Jurkat, Clone E6-1 (cell line): ENCODE results near the gene TEDC1.
A peak's percentile ranks its signal among the peaks of the same experiment; 100 is the strongest.

Experiments
- DNase-seq: peaks from one replicate; pipeline ENCODE4 v3.0.0-alpha.2; 2011; ENCODE audit warnings: low read depth, low spot score
- H3K4me3 ChIP-seq: 2 replicates; pipeline ENCODE4 v1.5.1; 2011; ENCODE audit warnings: mild to moderate bottlenecking, low read length, control low read depth, moderate library complexity

TEDC1 gene

DNA sequence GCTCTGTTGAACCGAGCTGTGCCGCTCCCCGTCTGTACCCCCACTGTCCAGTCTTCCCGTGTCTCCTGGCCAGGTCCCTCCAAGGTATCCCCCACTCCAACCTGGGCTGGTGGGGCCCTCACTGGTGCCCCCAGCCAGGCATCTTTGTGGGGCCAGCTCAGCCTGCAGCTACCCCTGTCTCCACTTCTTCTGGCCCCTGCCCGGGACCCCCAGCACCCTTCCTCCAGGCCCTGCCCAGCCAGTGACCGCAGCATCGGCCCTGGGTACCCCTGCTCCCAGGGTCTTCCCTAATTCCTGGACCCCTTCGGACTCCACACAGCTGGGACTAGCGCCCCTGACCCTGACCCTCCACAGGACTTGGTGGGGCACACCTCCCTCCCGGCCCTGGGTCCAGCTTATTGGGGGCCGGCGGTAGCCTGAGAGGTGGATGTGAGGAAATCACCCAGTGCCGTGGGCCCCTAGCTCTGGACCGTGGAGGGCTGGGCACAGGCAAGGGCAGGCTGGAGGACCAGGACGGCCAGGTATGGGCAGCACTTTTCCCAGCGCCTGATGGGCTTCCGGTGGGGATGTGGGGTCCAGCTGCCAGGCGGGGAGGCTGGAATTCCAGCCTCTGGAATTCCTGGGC, 8.4 kb upstream of the TEDC1 start:
- H3K4me3 ChIP-seq: no peak overlapping the region
- DNase-seq: no peak

DNA sequence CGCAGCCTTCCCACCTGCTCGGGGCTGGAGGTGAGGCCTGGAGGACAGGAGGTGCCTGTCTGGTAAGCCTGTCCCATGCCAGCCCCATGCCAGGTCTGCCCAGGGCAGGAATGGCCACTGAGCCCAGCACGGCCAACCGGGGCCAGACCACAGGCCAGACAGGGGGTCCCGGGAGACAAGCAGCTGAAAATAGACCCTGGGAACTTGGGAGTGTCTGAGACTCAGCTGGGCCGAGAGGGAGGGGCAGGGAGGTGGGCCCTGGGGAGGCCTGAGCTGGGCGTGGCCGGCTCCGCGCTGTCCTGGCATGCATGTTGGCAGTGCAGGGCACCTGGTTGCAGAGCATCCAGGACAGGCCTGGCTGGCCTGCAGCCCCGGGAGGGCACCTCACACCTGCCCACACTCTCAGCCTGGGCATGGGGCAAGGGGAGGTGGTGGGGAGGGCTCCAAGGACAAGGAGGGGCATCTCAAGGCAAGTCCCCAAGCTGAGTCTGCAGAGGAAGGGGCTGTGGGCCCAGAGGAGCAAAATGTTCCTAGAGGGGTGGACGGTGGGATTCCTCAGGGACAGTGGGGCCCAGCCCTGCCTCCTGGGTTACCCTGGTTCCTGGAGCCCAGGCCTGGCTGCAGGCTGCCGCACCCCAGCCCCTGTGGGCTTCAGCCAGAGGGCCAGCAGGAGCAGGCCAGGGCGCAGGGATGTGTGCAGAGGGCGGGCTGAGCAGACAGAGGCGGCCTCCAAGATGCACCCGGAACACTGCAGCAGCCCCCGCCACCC, 7.6 kb upstream of the TEDC1 start:
- no peak overlapping the region for H3K4me3 ChIP-seq
- no peak for DNase-seq

DNA sequence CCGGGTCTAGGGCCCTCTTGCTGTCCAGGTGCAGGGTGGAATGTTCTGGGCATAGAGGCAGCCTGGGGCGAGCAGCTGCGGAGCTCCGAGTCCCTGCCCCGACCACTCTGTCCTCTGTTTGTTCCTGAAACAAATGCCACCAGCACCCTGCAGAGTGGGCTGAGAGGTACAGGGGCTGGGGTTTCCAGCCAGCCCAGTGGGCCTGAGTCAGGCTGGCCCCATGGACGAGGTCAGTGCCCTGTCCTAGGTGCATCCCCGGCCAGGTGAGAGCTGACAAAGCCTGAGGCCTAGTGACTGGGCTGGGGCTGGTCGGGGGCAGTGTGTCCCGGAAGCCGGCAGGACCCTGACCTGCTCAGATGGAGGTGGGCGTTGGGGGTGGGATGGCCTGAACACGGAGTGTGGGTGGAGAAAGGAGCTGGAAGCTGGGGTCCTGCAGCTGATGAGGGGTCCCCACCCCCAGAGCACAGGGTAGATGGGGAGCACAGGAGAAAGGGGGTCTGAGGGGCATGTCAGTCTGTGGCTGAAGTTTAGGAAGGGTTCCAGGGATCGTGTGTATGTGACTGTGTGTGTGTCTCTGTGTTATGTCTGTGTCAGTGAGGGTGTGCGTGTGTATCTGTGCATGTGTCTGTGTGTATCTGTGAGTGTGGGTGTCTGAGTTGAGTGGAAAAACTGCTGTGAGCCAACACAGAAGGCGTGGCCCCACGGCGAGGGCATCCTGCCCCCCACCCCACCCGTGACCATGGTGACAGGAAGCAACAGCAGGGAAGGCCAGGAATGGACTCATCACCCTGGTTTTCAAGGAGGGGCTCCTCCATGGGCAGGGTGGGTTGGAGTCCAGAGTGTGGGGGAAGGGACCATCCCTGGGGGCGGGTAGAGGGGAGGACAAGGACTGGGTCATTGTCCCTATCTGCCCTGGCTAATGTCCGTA, 6.7 kb upstream of the TEDC1 start:
- DNase-seq: no peak
- no peak overlapping the region for H3K4me3 ChIP-seq

DNA sequence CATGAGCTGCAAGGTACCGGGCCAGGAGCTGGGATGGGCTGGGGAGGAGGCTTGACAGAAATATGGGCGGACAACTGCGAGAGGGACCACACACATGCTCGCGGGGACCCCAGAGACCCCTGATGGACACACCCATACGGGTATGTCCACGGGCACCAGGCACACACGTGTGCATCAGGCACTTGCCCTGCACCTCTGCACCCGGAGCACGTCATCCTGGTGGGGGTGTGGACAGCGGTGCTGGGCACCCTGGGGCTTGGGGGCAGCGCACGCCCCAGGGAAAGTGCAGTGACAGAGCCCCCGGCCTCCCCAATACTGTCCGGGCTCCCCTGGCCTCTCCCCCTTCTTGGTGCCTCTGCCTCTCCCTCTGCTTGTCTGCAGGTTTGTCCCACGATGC, 6.1 kb upstream of the TEDC1 start:
- DNase-seq: no peak
- H3K4me3 ChIP-seq: no peak overlapping the region

DNA sequence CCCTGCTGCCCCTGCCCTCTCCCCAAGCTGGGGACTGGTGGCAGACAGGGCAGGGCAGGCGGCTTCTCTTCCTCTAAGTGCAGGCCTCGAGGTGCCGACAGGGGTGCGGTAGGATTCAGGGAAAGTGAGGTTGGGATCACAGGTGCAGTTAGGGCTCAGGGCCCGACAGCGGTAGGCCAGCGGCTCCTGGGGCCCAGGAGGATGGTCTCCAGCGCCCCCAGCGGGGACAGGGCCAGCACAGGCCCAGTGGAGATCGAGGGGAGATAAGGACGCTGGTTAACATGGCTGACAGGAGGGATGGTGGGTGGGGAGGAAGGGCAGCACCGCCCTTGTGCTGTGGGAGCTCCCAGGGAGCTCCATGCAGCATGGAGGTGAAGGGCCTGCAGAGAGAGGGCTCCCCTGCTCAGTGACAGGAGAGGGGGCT, 5.3 kb upstream of the TEDC1 start:
- no peak overlapping the region for H3K4me3 ChIP-seq
- no peak for DNase-seq

DNA sequence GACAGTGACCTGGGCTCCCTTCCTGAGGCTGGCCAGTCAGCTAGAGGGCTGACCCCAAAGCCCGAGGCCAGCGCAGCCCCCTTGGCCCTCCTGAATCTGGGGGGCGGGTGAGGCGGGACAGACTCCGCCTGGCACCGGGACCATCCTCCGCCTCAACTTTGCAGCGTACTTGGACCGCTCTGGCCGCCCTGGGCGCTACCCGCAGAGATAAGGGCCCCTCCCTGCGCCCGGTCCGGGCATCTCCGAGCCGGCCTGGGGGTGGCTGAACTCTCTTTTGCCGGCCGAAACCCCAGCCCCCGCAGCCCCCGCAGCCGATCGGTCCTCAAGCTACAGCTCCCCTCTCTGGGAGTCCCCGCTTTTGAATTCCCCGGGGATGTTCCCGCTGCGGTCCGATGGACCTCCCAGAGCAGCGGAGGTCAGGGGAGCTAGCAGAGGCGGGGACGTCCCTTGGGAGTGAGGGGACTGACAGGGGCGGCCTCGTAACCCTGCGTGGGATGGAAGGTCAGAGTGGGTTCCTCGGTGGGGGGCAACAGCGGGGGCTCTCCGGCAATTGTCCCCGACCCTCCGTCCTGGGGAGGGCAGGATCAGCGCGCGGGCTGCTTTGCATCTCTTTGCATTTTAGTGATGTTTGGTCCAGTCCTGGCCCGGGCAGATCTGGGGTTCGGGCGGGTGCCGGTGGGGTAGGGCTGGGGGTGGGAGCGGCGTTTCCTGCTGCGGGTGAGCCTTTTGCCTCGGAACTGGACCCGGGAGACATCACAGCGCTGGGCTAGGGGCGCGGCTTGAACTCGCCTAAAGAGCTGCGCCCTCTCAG, 4.7 kb upstream of the TEDC1 start, which contains the start of gene CRIP1:
TSS of gene CRIP1 (plus strand) at position 724 of the 811 bp plus-strand sequence. CDS start 374 bp downstream, outside the sequence.
- H3K4me3 ChIP-seq: peak within 1 kb of the TSS; percentile 67

DNA sequence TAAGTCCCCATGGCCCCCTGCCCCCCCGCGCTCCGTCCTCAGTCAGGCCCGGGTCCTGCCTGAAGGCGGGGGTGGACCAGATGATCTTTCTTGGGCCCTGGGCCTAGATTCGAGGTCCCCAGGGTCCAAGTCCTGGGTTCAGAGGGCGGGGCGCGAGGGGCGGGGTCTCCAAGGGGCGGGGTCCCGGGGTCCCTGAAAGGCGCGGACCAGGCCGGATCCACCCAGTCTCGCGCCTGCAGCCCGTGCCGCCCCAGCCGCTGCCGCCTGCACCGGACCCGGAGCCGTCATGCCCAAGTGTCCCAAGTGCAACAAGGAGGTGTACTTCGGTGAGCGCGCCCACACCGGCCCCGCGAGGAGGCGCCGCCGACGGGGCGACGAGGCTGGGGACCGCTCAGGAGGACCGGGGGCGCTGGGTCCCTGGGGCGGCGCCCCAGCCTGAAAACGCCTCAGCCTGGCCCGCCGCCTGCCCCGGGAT, 4.0 kb upstream of the TEDC1 start:
- H3K4me3 ChIP-seq: peak overlapping the region; percentile 67
- no peak for DNase-seq

More for the DNA sequence above, 4.7 kb upstream of the TEDC1 start, which contains the start of gene CRIP1:
- no peak for DNase-seq

DNA sequence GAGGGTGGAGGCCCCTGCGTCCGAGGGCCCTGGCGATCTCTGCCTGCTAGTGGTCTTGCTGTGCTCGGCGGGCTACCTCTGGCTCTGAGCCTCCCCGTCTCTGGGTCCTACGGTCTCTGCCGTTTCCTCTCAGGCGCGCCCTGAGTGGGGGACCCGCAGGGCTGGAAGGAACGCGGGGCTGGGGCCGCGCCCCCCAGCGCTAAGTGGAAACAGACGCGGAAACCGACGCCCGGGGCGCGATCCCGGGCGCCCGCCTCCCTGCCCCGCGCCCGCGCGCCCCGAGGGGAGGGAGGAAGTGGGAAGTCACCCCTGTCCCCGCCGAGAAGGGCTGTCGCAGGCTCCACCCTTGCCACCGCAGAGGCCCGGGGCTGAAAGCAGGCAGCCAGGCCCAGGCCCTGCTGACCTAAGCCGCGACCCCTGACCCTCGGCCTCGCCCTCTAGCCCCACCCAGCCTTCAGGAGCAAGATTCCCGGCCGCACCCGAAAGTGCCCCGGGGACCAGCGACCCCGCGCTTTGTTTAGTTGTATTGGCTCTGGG, 3.5 kb upstream of the TEDC1 start:
- no peak for DNase-seq
- peak overlapping the region; percentile 67 for H3K4me3 ChIP-seq

DNA sequence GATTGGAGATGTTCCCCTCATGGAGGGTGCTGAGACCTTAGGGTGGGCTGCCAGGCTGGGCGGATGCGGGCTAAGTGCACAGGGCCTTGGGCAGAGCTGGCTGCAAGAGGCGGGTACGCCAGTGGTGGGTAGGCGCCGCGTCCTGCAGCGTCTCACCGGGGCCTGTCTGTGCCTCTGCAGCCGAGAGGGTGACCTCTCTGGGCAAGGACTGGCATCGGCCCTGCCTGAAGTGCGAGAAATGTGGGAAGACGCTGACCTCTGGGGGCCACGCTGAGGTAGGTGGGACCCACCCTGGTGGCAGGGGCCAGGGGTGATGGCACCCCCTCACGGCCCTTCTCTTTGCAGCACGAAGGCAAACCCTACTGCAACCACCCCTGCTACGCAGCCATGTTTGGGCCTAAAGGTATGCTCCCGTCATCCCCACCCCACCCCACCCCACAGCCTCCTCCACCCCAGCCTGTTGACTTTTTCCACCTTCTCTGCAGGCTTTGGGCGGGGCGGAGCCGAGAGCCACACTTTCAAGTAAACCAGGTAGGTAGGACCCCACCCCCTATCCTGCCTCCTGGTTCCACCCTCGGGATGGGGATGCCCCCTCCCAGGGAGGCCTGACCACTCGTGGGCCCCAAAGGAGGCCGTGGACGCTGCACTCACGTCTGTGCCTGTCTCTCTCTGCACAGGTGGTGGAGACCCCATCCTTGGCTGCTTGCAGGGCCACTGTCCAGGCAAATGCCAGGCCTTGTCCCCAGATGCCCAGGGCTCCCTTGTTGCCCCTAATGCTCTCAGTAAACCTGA, 2.9 kb upstream of the TEDC1 start:
- H3K4me3 ChIP-seq: peak overlapping the region; percentile 67
- no peak for DNase-seq

DNA sequence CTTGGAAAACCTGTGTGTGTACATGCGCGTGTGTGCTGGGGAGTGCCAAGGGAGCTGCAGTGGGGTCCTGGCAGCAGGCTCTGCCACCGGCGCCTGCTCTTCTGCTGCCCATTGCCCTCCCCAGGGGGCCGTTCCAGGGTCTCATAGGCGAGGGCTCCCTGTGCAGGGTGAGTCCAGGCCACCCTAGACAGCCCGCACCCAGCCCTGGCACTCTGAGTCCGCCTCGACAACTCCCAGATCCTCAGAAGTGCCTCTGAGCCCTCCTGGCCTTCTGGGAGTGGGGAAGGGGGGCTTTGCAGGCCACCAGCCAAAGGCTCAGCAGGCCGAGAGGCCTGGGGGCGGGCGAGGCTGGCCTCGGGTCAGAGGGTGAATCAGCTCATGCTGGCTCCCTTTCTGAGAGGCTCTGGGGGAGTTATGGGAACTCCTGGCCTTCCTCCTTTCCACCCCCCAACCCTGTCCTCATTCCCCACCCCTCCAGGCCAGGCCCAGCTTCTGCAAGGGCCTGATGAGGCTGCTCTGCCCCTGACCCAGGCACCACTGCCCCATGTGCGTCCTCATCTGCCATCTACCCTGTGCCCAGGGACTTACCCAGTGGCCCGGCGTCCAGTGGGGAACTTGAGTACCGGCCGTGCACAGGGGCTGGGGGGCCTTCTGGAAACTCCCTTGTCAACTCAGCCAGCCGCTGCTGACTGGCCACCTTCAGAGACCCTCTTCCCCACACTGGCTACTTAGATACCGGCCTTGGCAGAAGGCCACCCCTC, 2.1 kb upstream of the TEDC1 start:
- no peak for DNase-seq
- H3K4me3 ChIP-seq: peak overlapping the region; percentile 67

DNA sequence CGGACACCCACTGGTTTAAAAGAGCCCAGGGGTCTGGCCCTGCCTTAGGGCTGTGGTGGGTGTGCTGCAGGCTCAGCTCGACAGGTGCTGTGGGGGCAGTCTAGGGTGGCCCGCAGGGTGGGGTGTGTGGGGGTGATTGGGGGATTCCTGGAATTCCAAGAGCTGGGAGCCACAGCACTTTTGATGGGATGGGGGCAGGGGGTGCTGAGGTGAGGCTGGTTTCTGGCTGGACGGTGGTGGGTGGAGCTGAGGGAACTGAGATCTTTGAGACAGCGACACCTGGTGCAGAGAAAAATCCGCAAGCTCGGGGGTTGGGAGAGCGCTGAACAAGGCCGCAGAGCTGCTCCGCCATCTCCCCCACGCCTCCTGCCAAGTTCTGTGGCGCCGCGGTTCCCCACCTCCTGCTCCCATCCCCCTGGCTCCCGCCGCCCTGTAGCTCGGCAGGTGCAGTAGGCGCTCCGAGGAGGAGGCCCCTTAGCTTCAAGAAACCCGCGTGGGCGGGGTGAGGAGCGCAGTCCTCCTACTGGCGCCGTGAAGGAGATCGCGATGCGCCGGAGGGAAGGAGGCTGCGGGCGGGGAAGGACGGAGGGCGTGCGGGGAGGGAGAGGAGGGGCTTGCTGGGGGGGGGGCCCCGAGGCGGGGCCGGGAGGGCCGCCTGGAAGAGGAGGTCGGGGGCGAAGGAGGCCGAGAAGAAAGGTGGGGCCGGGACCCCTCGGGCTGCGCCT, 1.3 kb upstream of the TEDC1 start:
- peak; percentile 94 for DNase-seq
- H3K4me3 ChIP-seq: peak overlapping the region; percentile 67

DNA sequence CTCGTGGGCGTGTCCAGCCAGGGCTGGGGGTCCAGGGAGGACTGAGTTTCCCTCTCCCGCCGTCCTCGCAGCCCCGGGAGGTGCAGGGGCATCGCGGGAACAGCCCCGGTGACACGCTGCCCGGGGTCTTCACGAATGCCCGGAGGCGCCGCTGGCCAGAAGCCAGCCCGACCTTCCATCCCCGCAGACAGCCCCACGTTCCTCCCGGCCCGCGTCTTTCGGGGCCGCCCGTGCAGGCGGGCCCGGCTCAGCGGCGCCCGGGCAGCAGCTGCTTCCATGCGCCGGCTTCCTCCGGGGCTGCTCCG, 827 bp upstream of the TEDC1 start:
- peak overlapping the region; percentile 67 for H3K4me3 ChIP-seq

DNA sequence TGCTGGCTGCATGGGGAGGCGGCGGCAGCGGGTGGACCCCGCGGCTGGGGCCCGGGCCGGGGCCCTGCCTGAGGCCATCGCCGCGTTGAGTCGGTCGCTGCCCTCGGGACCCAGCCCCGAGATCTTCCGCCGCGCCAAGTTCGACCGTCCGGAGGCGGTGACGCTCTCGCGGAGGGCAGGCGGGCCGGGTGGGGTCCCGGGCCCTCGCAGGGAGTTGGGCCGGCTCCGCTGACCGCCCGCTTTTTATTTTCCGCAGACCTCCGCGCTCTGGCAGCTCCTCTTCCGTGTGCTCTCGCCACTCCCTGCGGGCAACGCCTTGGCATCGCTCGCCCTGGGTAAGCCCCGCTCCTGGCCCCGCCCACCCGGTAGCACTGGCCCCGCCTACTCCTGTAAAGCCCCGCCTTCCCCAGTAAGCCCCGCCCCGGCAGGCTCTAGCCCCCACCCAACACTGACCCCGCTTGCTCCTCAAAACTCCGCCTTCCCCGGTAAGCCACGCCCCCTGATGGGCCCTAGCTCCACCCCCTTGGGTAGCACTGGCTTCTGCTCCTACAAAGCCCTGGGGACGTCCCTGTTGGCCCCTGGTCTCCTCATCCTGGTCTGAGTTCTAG, 424 bp downstream of the TEDC1 start:
- DNase-seq: peak; percentile 70
- H3K4me3 ChIP-seq: peak overlapping the region; percentile 63

More for the DNA sequence above, 827 bp upstream of the TEDC1 start:
- DNase-seq: no peak

DNA sequence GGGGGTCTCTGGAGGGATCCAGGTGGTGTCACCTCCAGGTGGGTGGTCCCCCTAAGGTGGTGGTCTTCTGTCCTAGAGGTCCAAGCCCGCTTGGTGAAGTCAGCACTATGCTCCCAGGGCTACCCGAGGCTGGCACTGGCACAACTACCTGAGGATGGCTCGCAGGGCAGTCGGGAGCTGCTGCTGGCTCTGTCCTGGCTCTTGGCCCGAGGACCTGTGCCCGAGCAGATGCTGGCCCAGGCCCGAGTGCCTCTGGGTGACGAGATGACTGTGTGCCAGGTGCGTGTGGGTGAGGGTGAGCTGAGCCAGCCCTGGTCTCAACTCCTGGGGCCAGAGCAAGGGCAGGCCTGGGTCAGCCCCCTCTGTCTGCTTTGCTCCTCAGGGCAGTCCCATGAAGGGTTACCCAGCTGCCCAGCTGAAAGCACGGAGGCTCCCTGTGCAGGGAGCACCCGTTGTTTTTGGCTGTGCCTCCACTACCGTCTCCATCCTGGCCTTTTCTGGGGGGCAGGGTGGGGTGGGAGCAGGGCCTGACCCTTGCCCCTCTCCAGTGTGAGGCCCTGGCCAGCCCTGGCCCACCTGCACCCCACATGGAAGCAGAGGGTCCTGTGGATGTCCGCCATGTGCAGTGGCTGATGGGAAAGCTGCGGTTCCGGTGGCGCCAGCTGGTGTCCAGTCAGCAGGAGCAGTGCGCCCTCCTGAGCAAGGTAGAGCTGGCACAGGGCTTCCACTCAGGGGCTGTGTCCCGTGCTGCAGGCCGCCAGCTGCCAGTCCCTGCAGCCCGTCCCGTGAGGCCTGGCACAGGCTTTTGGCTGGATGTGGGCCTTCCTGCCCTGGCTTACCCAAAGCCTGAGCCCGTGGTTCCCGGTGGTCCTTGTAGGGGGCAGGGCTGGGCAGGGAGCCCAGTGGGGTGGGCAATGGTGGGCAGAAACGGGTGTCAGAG, 1.3 kb downstream of the TEDC1 start:
- no peak for DNase-seq

More for the DNA sequence above, 1.3 kb downstream of the TEDC1 start:
- peak overlapping the region; percentile 63 for H3K4me3 ChIP-seq
